Tibial artery (tissue), 4 donors: Measurements from ENCODE around the gene ADI1.

Source experiments
- DNase-seq, 2 donors: peaks; one replicate each; pipeline ENCODE4 v3.0.0-alpha.2; 2019
- H3K27ac ChIP-seq, 2 donors: fragments of 200-600 bp; sonication (generic) in 1 of 2; 1 replicate in 1 of 2; 2 replicates in 1 of 2; pipeline ENCODE4 v1.5.1; 2018 to 2019; ENCODE audit warnings: mild to moderate bottlenecking in 1 of 2
- H3K27me3 ChIP-seq, 2 donors: fragments of 200-600 bp; sonication (generic) in 1 of 2; one replicate each; pipeline versions ENCODE4 v1.5.1 to v1.6.0; 2016 to 2019
- H3K36me3 ChIP-seq, 3 donors: fragments of 200-600 bp; sonication (generic) in 2 of 3; one replicate each; pipeline ENCODE4 v1.5.1; 2016 to 2019; ENCODE audit warnings: mild to moderate bottlenecking in 2 of 3
- H3K4me1 ChIP-seq, 4 donors: fragments of 200-600 bp; sonication (generic) in 2 of 4; 1 replicate in 3 of 4; 2 replicates in 1 of 4; pipeline ENCODE4 v1.5.1; 2016 to 2019
- H3K4me3 ChIP-seq, 2 donors: fragments of 200-600 bp; sonication (generic) in 1 of 2; 1 replicate in 1 of 2; 2 replicates in 1 of 2; pipeline ENCODE4 v1.5.1; 2018 to 2019; ENCODE audit warnings: mild to moderate bottlenecking in 2 of 2
- H3K9me3 ChIP-seq, 3 donors: fragments of 200-600 bp; sonication (generic) in 1 of 3; one replicate each; pipeline ENCODE4 v1.5.1; 2016 to 2019
- CTCF ChIP-seq, 2 experiments: fragments of 200-600 bp in 1 of 2; fragments of 450-650 bp in 1 of 2; IDR thresholded peaks; one replicate each; pipeline ENCODE4 v1.5.1; 2017 to 2019; ENCODE audit warnings: antibody characterized with exemption in 2 of 2, mild to moderate bottlenecking in 1 of 2, moderate library complexity in 1 of 2
- intact Hi-C: fragments of 100-400 bp; cut with DNase I; formaldehyde crosslinking; loops from one replicate; pipeline ENCODE4 v1.15.0; 2023; ENCODE audit warnings: low total_unique reads

The ADI1 gene

DNA sequence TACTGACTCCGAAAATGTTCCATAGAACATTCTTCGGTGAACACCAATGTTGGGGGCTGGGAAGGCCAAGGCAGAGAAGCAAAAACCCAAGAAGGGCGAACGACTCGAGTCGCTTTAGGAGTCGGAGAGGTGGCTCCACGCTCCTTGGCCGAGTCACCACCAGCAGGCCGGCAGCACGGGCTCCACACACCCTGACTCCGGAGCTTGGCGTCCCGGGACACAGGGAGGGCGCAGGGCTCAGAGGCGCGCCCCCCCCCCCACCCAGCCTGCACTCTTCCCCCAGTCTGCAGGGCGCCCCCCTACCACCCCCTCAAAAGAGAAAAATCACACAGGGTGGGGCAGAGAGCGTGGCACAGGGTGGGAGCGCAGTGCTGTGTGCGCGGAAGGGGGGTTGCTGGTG is 7.5 kb upstream of the ADI1 start:
- H3K4me3 ChIP-seq, result no peak overlapping the region
- intact Hi-C loops, result no loop called here
- no peak overlapping the region for H3K27ac ChIP-seq
- no peak for TF ChIP-seq CTCF (IDR thresholded peaks at IDR 0.05)
- DNase-seq, result no peak
- no peaks in the 10 kb centered on the region for H3K27me3 ChIP-seq
- no peaks in the 10 kb centered on the region for H3K9me3 ChIP-seq
- peaks cover 0 to 34% (median 25%) of the 10 kb centered on the region in 4 donors for H3K4me1 ChIP-seq
- peaks cover 0 to 5% (median 0%) of the 10 kb centered on the region in 3 donors for H3K36me3 ChIP-seq

DNA sequence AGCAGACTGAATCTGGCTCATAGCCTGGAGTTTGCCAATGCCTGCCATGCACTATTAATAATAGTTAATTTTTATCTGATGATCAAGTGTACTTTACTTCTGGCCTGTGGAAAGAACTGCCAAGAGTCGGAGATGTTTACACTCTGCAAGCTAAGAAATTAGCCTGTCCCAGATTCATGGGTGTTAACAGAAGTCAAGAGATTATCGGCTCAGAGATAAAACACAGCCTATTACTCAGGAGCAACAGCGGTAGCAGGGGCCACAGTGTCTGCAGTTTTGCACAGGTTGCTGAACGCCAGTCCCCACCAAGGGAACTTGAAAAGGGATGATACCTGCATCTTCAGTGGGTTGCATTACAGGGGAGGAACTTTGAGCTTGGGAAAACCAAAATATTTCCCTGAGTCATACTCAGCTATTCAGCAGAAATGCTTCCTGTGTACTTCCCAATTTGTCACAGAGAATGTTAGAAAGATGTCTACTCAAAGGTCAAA is 4.3 kb upstream of the ADI1 start:
- Histone ChIP-seq H3K27me3 (no peaks in the 10 kb centered on the region), H3K27ac (peak overlapping the region; percentile 65 to 66), H3K4me3 (no peak overlapping the region), H3K9me3 (no peaks in the 10 kb centered on the region), H3K36me3 (no peaks in the 10 kb centered on the region), H3K4me1 (peaks cover 0 to 48% (median 35%) of the 10 kb centered on the region in 4 donors)
- no peak for DNase-seq
- TF ChIP-seq CTCF (IDR thresholded peaks at IDR 0.05), result no peak
- intact Hi-C loops, result loop anchor here (5.0 kb wide), 1 partner anchor 34 kb away; the partner anchor contains the start of gene RNASEH1

DNA sequence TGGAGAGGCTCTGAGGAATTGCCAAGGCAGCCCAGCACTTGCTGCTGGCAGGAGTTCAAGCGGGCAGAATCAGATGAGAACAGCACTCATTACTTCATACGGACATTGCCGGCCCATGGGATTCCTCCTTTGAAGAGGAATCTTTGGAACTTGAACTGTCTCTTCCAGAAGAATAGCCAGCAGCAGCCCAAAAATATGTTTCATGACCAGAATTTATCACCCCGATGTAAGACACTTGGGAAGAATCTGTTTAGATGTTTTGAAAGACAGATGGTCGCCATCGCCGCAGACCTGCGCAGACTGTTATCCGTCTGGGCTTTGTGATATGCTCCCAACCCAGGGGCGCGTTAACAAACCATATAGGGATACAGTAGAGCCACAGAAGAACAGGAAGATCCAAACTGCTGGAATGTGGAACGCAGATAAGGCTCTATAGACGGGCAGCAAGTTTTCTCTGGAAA is 3.7 kb upstream of the ADI1 start:
- H3K27me3 ChIP-seq, result no peaks in the 10 kb centered on the region
- H3K9me3 ChIP-seq, result no peaks in the 10 kb centered on the region
- intact Hi-C loops, result loop anchor here (5.0 kb wide), 1 partner anchor 34 kb away; the partner anchor contains the start of gene RNASEH1
- H3K4me1 ChIP-seq, result peaks cover 0 to 51% (median 37%) of the 10 kb centered on the region in 4 donors
- no peak for TF ChIP-seq CTCF (IDR thresholded peaks at IDR 0.05)
- H3K4me3 ChIP-seq, result no peak overlapping the region
- H3K27ac ChIP-seq, result peak overlapping the region; percentile 65 to 66
- DNase-seq, result no peak
- no peaks in the 10 kb centered on the region for H3K36me3 ChIP-seq

DNA sequence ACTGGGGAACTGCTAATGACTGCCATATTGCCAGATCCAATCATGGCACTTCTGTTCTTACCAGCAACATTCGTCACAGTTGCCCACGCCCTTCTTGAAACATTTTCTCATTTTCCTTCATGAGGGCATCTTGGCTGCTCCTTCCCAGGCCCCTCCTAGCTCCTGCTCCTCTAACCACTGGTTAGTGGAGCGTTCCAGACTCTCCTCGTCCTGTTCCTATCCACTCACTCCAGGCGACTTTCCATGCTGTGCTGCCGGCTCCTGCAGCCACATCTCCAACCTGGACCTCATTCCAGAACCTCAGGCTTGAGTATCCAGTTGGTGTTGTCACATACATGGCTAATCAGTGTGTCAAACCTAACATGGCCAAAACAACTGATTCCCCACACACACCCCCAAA is 1.3 kb upstream of the ADI1 start:
- intact Hi-C loops, result loop anchor here (5.0 kb wide), 1 partner anchor 37 kb away; the partner anchor contains the start of gene RNASEH1
- H3K36me3 ChIP-seq, result no peaks in the 10 kb centered on the region
- H3K4me1 ChIP-seq, result peaks cover 0 to 61% (median 41%) of the 10 kb centered on the region in 4 donors
- H3K27me3 ChIP-seq, result no peaks in the 10 kb centered on the region
- peak overlapping the region; percentile 91 to 92 for H3K4me3 ChIP-seq
- H3K9me3 ChIP-seq, result no peaks in the 10 kb centered on the region
- no peak overlapping the region for H3K27ac ChIP-seq
- no peak for DNase-seq
- no peak for TF ChIP-seq CTCF (IDR thresholded peaks at IDR 0.05)

DNA sequence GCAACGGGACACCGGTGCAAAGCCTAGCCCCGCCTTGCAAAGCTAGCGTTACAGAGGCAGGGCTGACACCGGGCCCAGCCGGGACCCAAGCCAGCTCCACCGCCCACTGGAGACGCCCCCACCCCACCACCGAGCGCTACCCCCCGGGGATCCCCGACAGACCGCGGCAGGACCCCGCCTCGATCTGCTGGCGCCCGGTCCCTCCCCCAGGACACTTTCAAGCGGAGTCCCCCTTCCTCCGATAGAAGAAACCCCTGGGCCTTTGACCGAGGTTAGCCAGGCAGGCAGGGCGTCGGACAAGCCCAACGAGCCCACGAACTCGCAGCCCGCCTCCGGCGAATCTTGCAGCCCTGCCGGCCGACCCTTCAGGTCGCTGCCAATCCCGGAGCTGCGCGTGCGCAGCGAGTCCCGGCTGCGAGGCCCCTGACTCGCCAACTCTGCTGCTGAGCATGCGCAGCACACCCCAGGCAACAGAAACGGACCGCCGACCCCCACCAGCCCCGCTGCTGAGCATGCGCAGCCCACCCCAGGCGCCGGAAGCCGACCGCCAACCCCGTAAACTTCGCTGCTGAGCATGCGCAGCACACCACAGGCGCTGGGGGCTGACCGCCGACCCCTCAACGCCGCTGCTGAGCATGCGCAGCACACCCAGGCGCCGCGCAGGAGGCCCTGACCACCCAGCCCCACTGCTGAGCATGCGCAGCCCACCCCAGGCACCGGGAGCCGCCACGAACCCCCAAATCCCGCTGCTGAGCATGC is 656 bp downstream of the ADI1 start:
- peak; percentile 96 to 99 for DNase-seq
- Histone ChIP-seq H3K4me3 (peak overlapping the region; percentile 91 to 92), H3K36me3 (peaks cover 0 to 7% (median 2%) of the 10 kb centered on the region in 3 donors), H3K9me3 (no peaks in the 10 kb centered on the region), H3K27ac (peak overlapping the region; percentile 99), H3K27me3 (no peaks in the 10 kb centered on the region), H3K4me1 (peaks cover 0 to 44% (median 28%) of the 10 kb centered on the region in 4 donors)
- intact Hi-C loops, result loop anchor here (1.0 kb wide), 1 partner anchor 18 kb away; no protein-coding TSS in a partner anchor
- no peak for TF ChIP-seq CTCF (IDR thresholded peaks at IDR 0.05)
